HepG2 (cell line): ENCODE measurements around the gene FALEC. TPM values are rescaled to one million over a fixed set of nuclear protein-coding genes. Genes with fewer than 3 reads are reported as not detected.
A peak's percentile ranks its signal among the peaks of the same experiment; 100 is the strongest.

Source experiments
- AHR ChIP-seq: IDR thresholded peaks from 2 replicates; pipeline ENCODE4 v1.6.1; 2018; ENCODE audit warnings: missing genetic modification reagents, missing compliant biosample characterization
- AKAP8 ChIP-seq: sonication (generic); formaldehyde crosslinking; IDR thresholded peaks from 2 replicates; pipeline ENCODE4 v1.5.1; 2020; ENCODE audit warnings: mild to moderate bottlenecking, missing genetic modification reagents
- BRCA1 ChIP-seq: sonication (generic); formaldehyde crosslinking; IDR thresholded peaks from 2 replicates; pipeline ENCODE4 v1.4.0; 2020; ENCODE audit warnings: missing genetic modification reagents
- E2F1 ChIP-seq: sonication (generic); formaldehyde crosslinking; IDR thresholded peaks from 2 replicates; pipeline ENCODE4 v1.5.0; 2020; ENCODE audit warnings: missing genetic modification reagents
- ETV5 ChIP-seq: IDR thresholded peaks from 2 replicates; pipeline ENCODE4 v1.6.1; 2018; ENCODE audit warnings: missing biosample characterization, missing genetic modification reagents, inconsistent platforms, borderline replicate concordance
- ISL2 ChIP-seq: sonication (generic); formaldehyde crosslinking; IDR thresholded peaks from 2 replicates; pipeline ENCODE4 v1.5.0; 2020; ENCODE audit warnings: missing genetic modification reagents
- ISX ChIP-seq: sonication (generic); formaldehyde crosslinking; conservative IDR thresholded peaks from 2 replicates; pipeline ENCODE4 v1.5.0; 2020; ENCODE audit warnings: missing genetic modification reagents
- JDP2 ChIP-seq: sonication (generic); formaldehyde crosslinking; IDR thresholded peaks from 2 replicates; pipeline ENCODE4 v1.8.1; 2022; ENCODE audit warnings: missing genetic modification reagents, borderline replicate concordance
- KLF13 ChIP-seq: sonication (generic); formaldehyde crosslinking; IDR thresholded peaks from 2 replicates; pipeline ENCODE4 v1.4.0; 2020; ENCODE audit warnings: mild to moderate bottlenecking, missing genetic modification reagents
- LBX2 ChIP-seq: sonication (generic); formaldehyde crosslinking; IDR thresholded peaks from 2 replicates; pipeline ENCODE4 v1.5.0; 2020; ENCODE audit warnings: missing genetic modification reagents, mild to moderate bottlenecking, borderline replicate concordance
- NONO ChIP-seq, 2 experiments: fragments of 450-650 bp in 1 of 2; sonication (generic) in 1 of 2; formaldehyde crosslinking in 1 of 2; IDR thresholded peaks in 1 of 2; conservative IDR thresholded peaks in 1 of 2; 2 replicates each; pipeline versions ENCODE4 v1.6.1 to v1.8.0; 2017 to 2022; ENCODE audit warnings: mild to moderate bottlenecking in 1 of 2, missing genetic modification reagents in 1 of 2, moderate library complexity in 1 of 2
- PPARG ChIP-seq: conservative IDR thresholded peaks from 2 replicates; pipeline ENCODE4 v1.6.1; 2016; ENCODE audit warnings: missing biosample characterization, missing genetic modification reagents
- SMAD3 ChIP-seq: sonication (generic); formaldehyde crosslinking; IDR thresholded peaks from 2 replicates; pipeline ENCODE4 v1.4.0; 2020; ENCODE audit warnings: missing genetic modification reagents
- SNAI1 ChIP-seq: sonication (generic); formaldehyde crosslinking; IDR thresholded peaks from 2 replicates; pipeline ENCODE4 v1.5.0; 2020; ENCODE audit warnings: mild to moderate bottlenecking, missing genetic modification reagents, borderline replicate concordance
- SNAPC2 ChIP-seq: sonication (generic); formaldehyde crosslinking; IDR thresholded peaks from 2 replicates; pipeline ENCODE4 v1.8.1; 2022; ENCODE audit warnings: mild to moderate bottlenecking, missing genetic modification reagents
- SP140L ChIP-seq: sonication (generic); formaldehyde crosslinking; IDR thresholded peaks from 2 replicates; pipeline ENCODE4 v1.4.0; 2020; ENCODE audit warnings: missing genetic modification reagents, borderline replicate concordance
- TAF1 ChIP-seq: sonication (generic); formaldehyde crosslinking; IDR thresholded peaks from 2 replicates; pipeline ENCODE4 v1.4.0; 2020; ENCODE audit warnings: missing genetic modification reagents
- TEF ChIP-seq: sonication (generic); formaldehyde crosslinking; IDR thresholded peaks from 2 replicates; pipeline ENCODE4 v1.5.0; 2020; ENCODE audit warnings: missing genetic modification reagents
- ZC3H4 ChIP-seq: sonication (generic); formaldehyde crosslinking; IDR thresholded peaks from 2 replicates; pipeline ENCODE4 v1.4.0; 2020; ENCODE audit warnings: missing genetic modification reagents, borderline replicate concordance
- ZFP82 ChIP-seq: sonication (generic); formaldehyde crosslinking; IDR thresholded peaks from 2 replicates; pipeline ENCODE4 v1.5.1; 2020; ENCODE audit warnings: mild to moderate bottlenecking, missing genetic modification reagents, borderline replicate concordance
- ZMAT3 ChIP-seq: sonication (generic); formaldehyde crosslinking; conservative IDR thresholded peaks from 2 replicates; pipeline ENCODE4 v1.7.0; 2021; ENCODE audit warnings: missing genetic modification reagents
- ZNF20 ChIP-seq: sonication (generic); formaldehyde crosslinking; IDR thresholded peaks from 2 replicates; pipeline ENCODE4 v1.4.0; 2020; ENCODE audit warnings: mild to moderate bottlenecking, moderate library complexity, missing genetic modification reagents
- ZNF207 ChIP-seq: fragments of 450-650 bp; IDR thresholded peaks from 2 replicates; pipeline ENCODE4 v1.6.1; 2016; ENCODE audit warnings: antibody characterized with exemption, borderline replicate concordance
- ZNF230 ChIP-seq: sonication (generic); formaldehyde crosslinking; IDR thresholded peaks from 2 replicates; pipeline ENCODE4 v1.4.0; 2020; ENCODE audit warnings: mild to moderate bottlenecking, missing genetic modification reagents
- ZNF234 ChIP-seq: sonication (generic); formaldehyde crosslinking; conservative IDR thresholded peaks from 2 replicates; pipeline ENCODE4 v1.5.1; 2020; ENCODE audit warnings: mild to moderate bottlenecking, missing genetic modification reagents
- ZNF367 ChIP-seq: sonication (generic); formaldehyde crosslinking; IDR thresholded peaks from 2 replicates; pipeline ENCODE4 v1.4.0; 2020; ENCODE audit warnings: missing genetic modification reagents, borderline replicate concordance
- ZNF430 ChIP-seq: sonication (generic); formaldehyde crosslinking; IDR thresholded peaks from 2 replicates; pipeline ENCODE4 v1.9.0; 2021; ENCODE audit warnings: mild to moderate bottlenecking, missing genetic modification reagents
- ZNF547 ChIP-seq: sonication (generic); formaldehyde crosslinking; IDR thresholded peaks from 2 replicates; pipeline ENCODE4 v1.5.1; 2020; ENCODE audit warnings: mild to moderate bottlenecking, missing genetic modification reagents
- ZNF652 ChIP-seq: IDR thresholded peaks from 2 replicates; pipeline ENCODE4 v1.6.1; 2016; ENCODE audit warnings: low read depth, borderline replicate concordance
- ZNF773 ChIP-seq: sonication (generic); formaldehyde crosslinking; IDR thresholded peaks from 2 replicates; pipeline ENCODE4 v1.4.0; 2020; ENCODE audit warnings: missing genetic modification reagents, borderline replicate concordance
- polyA plus RNA-seq, 8 experiments: library from polyadenylated mRNA; depleted of rRNA in 3 of 8; stranded (reverse) in 7 of 8; unstranded in 1 of 8; fragments of >200 nt; fragmentation: Illumina TruSeq in 4 of 8; extraction: Trizol in 4 of 8; gene quantifications; 2 replicates each; pipeline versions ENCODE4 v1.2.1 to v1.2.3, GENCODE V29; 2011 to 2016; ENCODE audit warnings: low read depth in 4 of 8, missing spikeins in 1 of 8, mixed read lengths in 1 of 8; ENCODE audit not compliant: insufficient read depth in 1 of 8
- total RNA-seq, 5 experiments: library from RNA; depleted of rRNA; stranded (reverse); fragments of >200 nt; fragmentation: Illumina TruSeq; extraction: Trizol; gene quantifications; 2 replicates each; pipeline ENCODE4 v1.2.3, GENCODE V29; 2016; ENCODE audit warnings: low read depth in 1 of 5

FALEC gene
- total and polyA plus RNA-seq, 2 of the 13 experiments (the other 11 are each of a cell fraction or from before 2014, with no cell fraction given) = 0.33 to 0.71 TPM

- TF ChIP-seq E2F1 (no peak), TEF (CRISPR knock-in tag) (no peak; the same call in 1 of the 2 replicates), SNAPC2 (CRISPR knock-in tag) (no peak), ZNF207 (no peak), NONO (IDR thresholded peaks at IDR 0.05) (no peak), NONO (CRISPR knock-in tag; conservative IDR thresholded peaks at IDR 0.05) (peak; percentile 94), KLF13 (no peak), ZNF367 (CRISPR knock-in tag) (no peak), SP140L (no peak), ZFP82 (CRISPR knock-in tag) (no peak), TAF1 (CRISPR knock-in tag) (peak; percentile 84), ISX (CRISPR knock-in tag) (no peak), ETV5 (CRISPR knock-in tag) (peak; percentile 67; the same call in 1 of the 2 replicates), LBX2 (no peak), ZNF430 (no peak; the same call in 1 of the 2 replicates), BRCA1 (CRISPR knock-in tag) (no peak), ZC3H4 (CRISPR knock-in tag) (no peak), AKAP8 (no peak), ZNF234 (CRISPR knock-in tag) (no peak), JDP2 (no peak), ISL2 (CRISPR knock-in tag) (peak; percentile 76), ZNF230 (no peak), SNAI1 (CRISPR knock-in tag) (no peak), SMAD3 (CRISPR knock-in tag) (peak; percentile 88; the same call in 1 of the 2 replicates), AHR (CRISPR knock-in tag) (no peak), ZNF773 (CRISPR knock-in tag) (no peak), ZNF20 (CRISPR knock-in tag) (no peak), ZNF547 (CRISPR knock-in tag) (peak; percentile 55), ZNF652 (CRISPR knock-in tag) (peak; percentile 32; the same call in 1 of the 2 replicates), PPARG (CRISPR knock-in tag) (peak; percentile 60; the same call in 1 of the 2 replicates), ZMAT3 (CRISPR knock-in tag) (0 out of 2 replicates have a peak, but pooled peaks have one; percentile 50)
These were observed 28.4 kb upstream of the FALEC start, which contains the start of gene TARS2 (continued) for GRCh38 chr1:150486966-150487762.
